NB4 (cell line): ENCODE measurements around the gene C1orf52.

Experiments used
- CTCF ChIP-seq: IDR thresholded peaks from one replicate; pipeline ENCODE4 v1.5.1; 2012; ENCODE audit warnings: low read depth, low read length
- POLR2A ChIP-seq: IDR thresholded peaks from 2 replicates; pipeline ENCODE4 v1.6.1; 2011; ENCODE audit warnings: mild to moderate bottlenecking; ENCODE audit not compliant: insufficient read length; ENCODE audit errors: extremely low read depth
- TF ChIP-seq, protein P1 (sequence below): IDR thresholded peaks from 2 replicates; pipeline ENCODE4 v1.6.1; 2011; ENCODE audit warnings: low read depth, low read length

DNA sequence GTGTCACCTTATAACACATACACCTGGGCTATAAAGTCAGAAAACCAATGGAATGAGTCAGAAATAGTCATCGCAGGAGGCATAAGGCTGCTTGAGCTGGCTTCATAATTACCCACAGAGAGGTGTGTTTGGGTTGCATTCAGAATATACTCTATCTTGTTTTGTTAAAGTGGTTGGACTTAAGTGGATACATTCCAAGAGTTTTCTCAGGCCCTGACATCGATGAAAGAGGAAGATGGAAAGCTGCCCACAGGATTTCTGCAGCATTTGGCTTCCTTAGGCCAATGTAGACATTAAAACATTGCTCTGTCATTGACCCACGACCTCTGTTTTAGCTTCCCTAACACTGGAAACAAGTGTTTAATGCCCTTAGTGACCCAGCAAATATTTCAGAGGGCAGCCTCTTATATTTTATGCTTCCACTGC, 35.6 kb upstream of the C1orf52 start:
- no peak for TF ChIP-seq CTCF
- no peak for TF ChIP-seq POLR2A
- TF ChIP-seq, protein P1, sequence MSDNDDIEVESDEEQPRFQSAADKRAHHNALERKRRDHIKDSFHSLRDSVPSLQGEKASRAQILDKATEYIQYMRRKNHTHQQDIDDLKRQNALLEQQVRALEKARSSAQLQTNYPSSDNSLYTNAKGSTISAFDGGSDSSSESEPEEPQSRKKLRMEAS: no peak
